ENCODE results near the gene CELF2. TPM values are rescaled to one million over a fixed set of nuclear protein-coding genes. Genes with fewer than 3 reads are reported as not detected.

Gene CELF2
- total and polyA plus RNA-seq, 2 of the 4 experiments (the other 2 are of a cell fraction): 3.5 to 6.6 TPM

DNA sequence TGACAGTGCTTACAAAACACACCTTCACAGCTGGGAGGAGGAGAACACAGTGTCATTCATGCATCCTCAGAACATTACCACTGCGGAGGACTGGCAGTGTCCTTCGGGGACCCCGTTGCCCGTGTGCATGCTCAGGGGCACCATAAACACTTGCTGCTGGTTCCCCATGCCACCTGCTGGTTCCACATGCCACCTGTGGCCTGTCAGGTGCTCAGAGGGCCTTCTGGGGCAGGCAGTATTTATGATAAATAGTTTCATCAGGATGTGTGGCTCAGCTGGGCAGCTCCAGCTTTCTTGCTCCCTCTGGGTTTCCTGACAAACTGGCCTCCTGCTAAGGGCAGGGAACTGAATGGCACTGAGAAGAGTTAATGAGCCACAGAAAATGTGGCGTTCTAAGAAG, 32.1 kb downstream of the CELF2 start:
- H2BK120ac ChIP-seq (ENCODE audit: low read depth, low read length): no peak overlapping the region
- 50% methylated on average over 1 of the region's 5 CpGs; no CpG with 5 or more reads in 1 of the 2 experiments for WGBS, 2 experiments (ENCODE audit: extremely low coverage in 2 of 2, insufficient read length in 1 of 2)
- no peaks in the 10 kb centered on the region for H3K79me1 ChIP-seq (ENCODE audit: low read depth in 1 of 2, low read length in 2 of 2)
- H2BK5ac ChIP-seq (ENCODE audit: low read depth, low read length, poor library complexity, severe bottlenecking): no peak overlapping the region
- no peak overlapping the region for H3K4ac ChIP-seq (ENCODE audit: low read depth, low read length)
- in situ Hi-C loops (cut with MboI; ENCODE audit: low sequenced_read_pairs) (no loop called here), dilution Hi-C loops (cut with HindIII; ENCODE audit: low sequenced_read_pairs, unreplicated experiment) (no loop called here), intact Hi-C loops (cut with micrococcal nuclease) (no loop called here)
- H3K27ac ChIP-seq (ENCODE audit: insufficient read depth, low read length): no peak overlapping the region
- H3K4me1 ChIP-seq (ENCODE audit: control insufficient read depth, insufficient read depth, low read length): no peaks in the 10 kb centered on the region
- ChIA-PET POLR2A (ENCODE audit: unreplicated experiment) (no interaction called here), CTCF (no interaction called here)
- no peak overlapping the region for H3K18ac ChIP-seq (ENCODE audit: low read depth, low read length)
- TF ChIP-seq NFE2L2 (IDR thresholded peaks at IDR 0.05; ENCODE audit: low read depth, low read length) (no peak), CHD1 (IDR thresholded peaks at IDR 0.05; ENCODE audit: low read depth, low read length) (no peak), MXI1 (IDR thresholded peaks at IDR 0.05; ENCODE audit: borderline replicate concordance, low read depth, low read length) (no peak), FOS (IDR thresholded peaks at IDR 0.05; ENCODE audit: low read depth, low read length) (no peak), BHLHE40 (IDR thresholded peaks at IDR 0.05; ENCODE audit: low read depth, low read length) (no peak), RCOR1 (IDR thresholded peaks at IDR 0.05; ENCODE audit: insufficient replicate concordance, low read length) (no peak), RAD21 (IDR thresholded peaks at IDR 0.05; ENCODE audit: low read length) (no peak), MAFK (IDR thresholded peaks at IDR 0.05; ENCODE audit: low read depth, low read length) (no peak), RFX5 (IDR thresholded peaks at IDR 0.05; ENCODE audit: low read depth, low read length) (no peak)
- TF ChIP-seq, protein P1, sequence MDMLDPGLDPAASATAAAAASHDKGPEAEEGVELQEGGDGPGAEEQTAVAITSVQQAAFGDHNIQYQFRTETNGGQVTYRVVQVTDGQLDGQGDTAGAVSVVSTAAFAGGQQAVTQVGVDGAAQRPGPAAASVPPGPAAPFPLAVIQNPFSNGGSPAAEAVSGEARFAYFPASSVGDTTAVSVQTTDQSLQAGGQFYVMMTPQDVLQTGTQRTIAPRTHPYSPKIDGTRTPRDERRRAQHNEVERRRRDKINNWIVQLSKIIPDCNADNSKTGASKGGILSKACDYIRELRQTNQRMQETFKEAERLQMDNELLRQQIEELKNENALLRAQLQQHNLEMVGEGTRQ (IDR thresholded peaks at IDR 0.05; ENCODE audit: low read depth, low read length): no peak
- TF ChIP-seq, protein P2, sequence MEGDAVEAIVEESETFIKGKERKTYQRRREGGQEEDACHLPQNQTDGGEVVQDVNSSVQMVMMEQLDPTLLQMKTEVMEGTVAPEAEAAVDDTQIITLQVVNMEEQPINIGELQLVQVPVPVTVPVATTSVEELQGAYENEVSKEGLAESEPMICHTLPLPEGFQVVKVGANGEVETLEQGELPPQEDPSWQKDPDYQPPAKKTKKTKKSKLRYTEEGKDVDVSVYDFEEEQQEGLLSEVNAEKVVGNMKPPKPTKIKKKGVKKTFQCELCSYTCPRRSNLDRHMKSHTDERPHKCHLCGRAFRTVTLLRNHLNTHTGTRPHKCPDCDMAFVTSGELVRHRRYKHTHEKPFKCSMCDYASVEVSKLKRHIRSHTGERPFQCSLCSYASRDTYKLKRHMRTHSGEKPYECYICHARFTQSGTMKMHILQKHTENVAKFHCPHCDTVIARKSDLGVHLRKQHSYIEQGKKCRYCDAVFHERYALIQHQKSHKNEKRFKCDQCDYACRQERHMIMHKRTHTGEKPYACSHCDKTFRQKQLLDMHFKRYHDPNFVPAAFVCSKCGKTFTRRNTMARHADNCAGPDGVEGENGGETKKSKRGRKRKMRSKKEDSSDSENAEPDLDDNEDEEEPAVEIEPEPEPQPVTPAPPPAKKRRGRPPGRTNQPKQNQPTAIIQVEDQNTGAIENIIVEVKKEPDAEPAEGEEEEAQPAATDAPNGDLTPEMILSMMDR (conservative IDR thresholded peaks at IDR 0.05; ENCODE audit: low read depth, low read length): no peak
- TF ChIP-seq, protein P3, sequence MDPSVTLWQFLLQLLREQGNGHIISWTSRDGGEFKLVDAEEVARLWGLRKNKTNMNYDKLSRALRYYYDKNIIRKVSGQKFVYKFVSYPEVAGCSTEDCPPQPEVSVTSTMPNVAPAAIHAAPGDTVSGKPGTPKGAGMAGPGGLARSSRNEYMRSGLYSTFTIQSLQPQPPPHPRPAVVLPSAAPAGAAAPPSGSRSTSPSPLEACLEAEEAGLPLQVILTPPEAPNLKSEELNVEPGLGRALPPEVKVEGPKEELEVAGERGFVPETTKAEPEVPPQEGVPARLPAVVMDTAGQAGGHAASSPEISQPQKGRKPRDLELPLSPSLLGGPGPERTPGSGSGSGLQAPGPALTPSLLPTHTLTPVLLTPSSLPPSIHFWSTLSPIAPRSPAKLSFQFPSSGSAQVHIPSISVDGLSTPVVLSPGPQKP (IDR thresholded peaks at IDR 0.05; ENCODE audit: borderline replicate concordance, low read depth, low read length): no peak
- no peak overlapping the region for H2BK20ac ChIP-seq (ENCODE audit: low read depth, low read length)
- no peak overlapping the region for H2AK9ac ChIP-seq (replicated peaks; ENCODE audit: low read depth, low read length, poor library complexity)
- H2AK5ac ChIP-seq (ENCODE audit: low read depth, low read length): no peak overlapping the region
- no peak overlapping the region for H3K4me3 ChIP-seq (ENCODE audit: insufficient read depth, low read depth, low read length)
- no peaks in the 10 kb centered on the region for H3K9me1 ChIP-seq (ENCODE audit: insufficient read depth, low read length)
- no peak overlapping the region for H3K23ac ChIP-seq (ENCODE audit: low read depth, low read length)
- no peak for DNase-seq
- no peak overlapping the region for H3K4me2 ChIP-seq (ENCODE audit: low read depth, low read length)
- peaks cover 2% of the 10 kb centered on the region; the same call in 1 of the 2 replicates for H3K27me3 ChIP-seq (ENCODE audit: control insufficient read depth, insufficient read depth, low read length)
- H2AFZ ChIP-seq (replicated peaks; ENCODE audit: low read length, poor library complexity): no peak overlapping the region
- BruUV-seq (replicated peaks): no TSS peak
- H3K9ac ChIP-seq (ENCODE audit: low read depth, low read length): no peak overlapping the region
- H2BK15ac ChIP-seq (ENCODE audit: low read depth, low read length): no peak overlapping the region
- H4K8ac ChIP-seq (ENCODE audit: low read depth in 2 of 2, low read length in 2 of 2): no peak overlapping the region
- H3K14ac ChIP-seq (replicated peaks; ENCODE audit: low read depth, low read length): no peak overlapping the region
- H4K5ac ChIP-seq (ENCODE audit: low read depth, low read length): no peak overlapping the region
- no peak for ATAC-seq (ENCODE audit: low read depth)
- no peaks in the 10 kb centered on the region for H4K20me1 ChIP-seq (ENCODE audit: insufficient read depth, low read length)
- H4K91ac ChIP-seq (ENCODE audit: insufficient read depth, low read depth, low read length): no peak overlapping the region
- H3K36me3 ChIP-seq (ENCODE audit: control insufficient read depth, insufficient read depth, low read length): no peaks in the 10 kb centered on the region
- H3K56ac ChIP-seq (ENCODE audit: extremely low read depth, insufficient read depth, low read length): no peak overlapping the region
- H3K9me3 ChIP-seq (ENCODE audit: control insufficient read depth, insufficient read depth, low read length): no peaks in the 10 kb centered on the region
